ENCODE data around the gene ZFYVE28. TPM values are rescaled to one million over a fixed set of nuclear protein-coding genes. Genes with fewer than 3 reads are reported as not detected.

ZFYVE28 gene
- total and polyA plus RNA-seq, 2 of the 8 experiments (the other 6 are each of a cell fraction or from before 2014, with no cell fraction given), result 1.7 to 4.9 TPM

GRCh38 chr4:2438822-2439718 is 20.6 kb upstream of the ZFYVE28 start (continued):
- TF ChIP-seq KDM1A (IDR thresholded peaks at IDR 0.05; ENCODE audit: borderline replicate concordance, low read length), result no peak
- no peak for TF ChIP-seq SP4 (IDR thresholded peaks at IDR 0.05; ENCODE audit: low read length)
- no peak for TF ChIP-seq YY1 (IDR thresholded peaks at IDR 0.05; ENCODE audit: low read depth, low read length)
- TF ChIP-seq POU5F1 (IDR thresholded peaks at IDR 0.05; ENCODE audit: low read depth, low read length), result no peak
- TF ChIP-seq SP2 (IDR thresholded peaks at IDR 0.05; ENCODE audit: low read length), result no peak
- TF ChIP-seq MAFK (IDR thresholded peaks at IDR 0.05; ENCODE audit: low read depth, low read length), result no peak
- no peak for TF ChIP-seq ASH2L (IDR thresholded peaks at IDR 0.05; ENCODE audit: low read length)
- TF ChIP-seq CHD2 (IDR thresholded peaks at IDR 0.05; ENCODE audit: low read length), result no peak

Data from H1 (cell line).